Superior temporal gyrus (tissue), 1 donor: Measurements from ENCODE around the gene MZT2B.
"Not testable (repeated sequence)": the region's sequence is repeated elsewhere in the genome, so short reads cannot be mapped to it uniquely, and the experiment has no call there.

Experiments
- DNase-seq: peaks from one replicate; pipeline ENCODE4 v3.0.0-alpha.2; 2016; ENCODE audit errors: extremely low spot score

Gene MZT2B

GRCh38 chr2:130181880-130182682, at the start of gene MZT2B:
Gene MZT2B, plus strand, starts transcription at chr2:130182262. Its CDS starts 21 bp downstream, at chr2:130182283.
- DNase-seq, result peak; percentile 81

- DNase-seq, result no peak
Measured at GRCh38 chr2:130135692-130136541, 46.1 kb upstream of the MZT2B start.

- not testable (repeated sequence) for DNase-seq
Measured at GRCh38 chr2:130136546-130136945, 45.5 kb upstream of the MZT2B start.

GRCh38 chr2:130137118-130137517, 44.9 kb upstream of the MZT2B start:
- not testable (repeated sequence) for DNase-seq

GRCh38 chr2:130138326-130138725, 43.7 kb upstream of the MZT2B start:
- DNase-seq, result not testable (repeated sequence)

DNA sequence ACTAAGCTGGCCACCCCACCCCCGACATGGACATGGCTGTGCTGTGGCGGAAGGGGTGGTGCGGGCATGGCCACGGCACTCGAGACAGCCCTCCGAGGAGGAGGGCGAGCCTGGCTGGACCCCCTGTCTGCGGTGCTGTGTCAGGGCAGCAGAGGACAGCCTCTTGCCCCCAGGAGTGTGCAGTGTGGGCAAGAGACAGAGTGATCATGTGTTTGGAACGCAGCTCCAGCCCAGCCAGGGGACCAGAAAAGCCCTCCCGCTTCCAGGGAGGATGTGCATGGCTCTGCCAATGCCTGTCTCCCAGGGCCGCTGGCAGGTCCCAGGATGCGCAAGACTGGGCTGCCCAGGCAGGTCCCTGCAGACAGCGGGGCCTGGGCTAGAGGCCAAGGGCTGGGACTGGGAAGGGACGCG, 43.2 kb upstream of the MZT2B start:
- DNase-seq, result not testable (repeated sequence)

- not testable (repeated sequence) for DNase-seq
Measured at GRCh38 chr2:130139331-130140280, 42.5 kb upstream of the MZT2B start.

GRCh38 chr2:130140516-130140915, 41.5 kb upstream of the MZT2B start:
- not testable (repeated sequence) for DNase-seq

DNA sequence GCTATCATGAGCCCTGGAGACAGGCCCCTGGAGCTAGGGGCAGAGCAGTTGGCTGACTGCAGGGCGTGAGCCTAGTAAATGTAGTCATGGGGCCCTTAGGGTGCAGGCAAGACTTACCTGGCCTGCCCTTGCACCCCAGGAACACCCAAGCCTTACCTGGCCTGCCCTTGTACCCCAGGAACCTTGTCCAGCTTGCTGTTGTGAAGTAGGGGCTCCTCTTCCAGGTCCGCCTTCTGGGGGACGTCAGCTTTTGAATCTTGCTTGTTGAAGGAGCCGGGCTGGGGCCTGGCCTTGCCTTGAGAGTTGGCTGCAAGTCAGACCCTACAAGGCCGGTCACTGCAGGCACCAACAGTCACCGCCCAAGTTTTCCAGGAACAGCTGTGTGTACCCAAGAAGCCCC, 41.1 kb upstream of the MZT2B start:
- DNase-seq, result not testable (repeated sequence)

DNA sequence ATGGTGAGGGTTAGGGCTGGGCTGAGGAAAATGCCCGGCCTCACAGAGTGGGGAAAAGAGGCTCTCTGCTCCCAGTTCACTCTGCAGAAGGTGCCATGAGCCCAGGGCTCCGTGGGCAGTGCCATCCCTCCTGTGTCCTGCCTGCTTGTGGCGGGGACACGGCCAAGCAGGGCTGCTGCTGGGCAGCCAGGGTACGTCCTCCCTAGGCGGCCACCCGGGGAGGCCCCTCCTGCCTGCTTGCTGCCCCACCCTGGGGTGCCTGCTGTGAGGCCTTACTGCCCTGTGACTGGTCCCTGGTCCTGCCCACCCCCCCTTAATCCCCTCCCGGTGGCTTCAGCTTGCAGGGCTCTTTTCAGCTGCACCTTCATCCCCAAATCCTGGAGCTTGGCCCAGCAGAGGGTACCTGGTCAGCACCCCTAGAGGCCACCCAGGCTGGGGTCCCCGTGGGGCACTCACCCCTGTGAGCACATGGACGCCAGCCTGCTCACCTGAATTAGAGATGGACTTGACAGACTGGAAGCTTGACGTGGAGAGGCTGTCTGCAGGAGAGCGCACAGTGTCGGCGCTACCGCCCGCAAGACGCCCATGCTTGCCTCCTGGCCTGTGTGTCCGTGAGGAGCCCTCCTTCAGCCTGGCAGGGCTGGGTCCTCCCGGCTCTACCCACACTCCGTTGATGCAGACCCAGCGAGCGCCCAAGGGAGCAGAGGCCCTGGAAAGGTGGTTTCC, 40.3 kb upstream of the MZT2B start:
- DNase-seq, result not testable (repeated sequence)

- DNase-seq, result not testable (repeated sequence)
Measured at GRCh38 chr2:130142396-130143265, 39.4 kb upstream of the MZT2B start.

DNA sequence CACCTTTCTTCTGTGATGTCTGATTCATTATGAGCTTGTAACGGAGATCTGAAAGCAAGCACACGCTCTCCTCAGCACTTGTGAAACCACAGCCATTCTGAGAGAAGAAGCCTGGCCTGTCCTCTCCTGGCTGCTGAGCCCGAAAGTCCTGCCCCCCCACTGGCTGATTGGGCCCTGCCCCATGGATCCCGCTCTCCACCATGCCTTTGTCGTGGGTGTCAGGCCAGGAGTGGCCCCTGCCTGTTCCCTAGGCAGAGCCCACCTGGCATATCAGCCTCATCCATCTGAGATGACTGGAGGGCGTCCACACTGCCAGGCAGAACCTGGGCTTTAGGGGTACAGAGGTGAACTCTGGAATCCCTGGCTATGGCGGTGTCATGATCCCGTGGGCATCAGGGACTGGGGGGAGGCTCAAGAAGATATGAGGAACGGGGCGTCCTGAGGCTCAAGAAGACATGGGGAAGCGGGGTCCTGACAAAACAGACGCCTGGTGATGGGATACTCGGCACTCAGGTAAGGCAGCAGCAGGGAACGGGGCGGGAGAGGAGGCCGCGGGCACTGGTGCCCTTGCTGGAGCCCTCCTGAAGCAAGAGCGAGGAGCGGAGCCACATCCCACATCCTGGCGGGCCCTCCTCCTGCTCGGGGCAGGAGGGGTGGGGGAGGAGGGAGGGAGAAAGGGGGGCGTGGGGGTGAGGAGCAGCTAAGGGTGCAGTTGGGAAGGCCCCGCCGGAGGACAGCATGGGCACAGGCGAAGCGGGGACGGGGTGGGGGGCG, 38.6 kb upstream of the MZT2B start:
- not testable (repeated sequence) for DNase-seq

GRCh38 chr2:130145006-130145414, 37.1 kb upstream of the MZT2B start, which contains the start of gene CCDC74B:
Gene CCDC74B, minus strand, starts transcription at chr2:130145112. Its CDS starts 116 bp downstream, at chr2:130144996.
- DNase-seq, result peak; percentile 20

GRCh38 chr2:130148515-130148914, 33.5 kb upstream of the MZT2B start:
- not testable (repeated sequence) for DNase-seq

DNA sequence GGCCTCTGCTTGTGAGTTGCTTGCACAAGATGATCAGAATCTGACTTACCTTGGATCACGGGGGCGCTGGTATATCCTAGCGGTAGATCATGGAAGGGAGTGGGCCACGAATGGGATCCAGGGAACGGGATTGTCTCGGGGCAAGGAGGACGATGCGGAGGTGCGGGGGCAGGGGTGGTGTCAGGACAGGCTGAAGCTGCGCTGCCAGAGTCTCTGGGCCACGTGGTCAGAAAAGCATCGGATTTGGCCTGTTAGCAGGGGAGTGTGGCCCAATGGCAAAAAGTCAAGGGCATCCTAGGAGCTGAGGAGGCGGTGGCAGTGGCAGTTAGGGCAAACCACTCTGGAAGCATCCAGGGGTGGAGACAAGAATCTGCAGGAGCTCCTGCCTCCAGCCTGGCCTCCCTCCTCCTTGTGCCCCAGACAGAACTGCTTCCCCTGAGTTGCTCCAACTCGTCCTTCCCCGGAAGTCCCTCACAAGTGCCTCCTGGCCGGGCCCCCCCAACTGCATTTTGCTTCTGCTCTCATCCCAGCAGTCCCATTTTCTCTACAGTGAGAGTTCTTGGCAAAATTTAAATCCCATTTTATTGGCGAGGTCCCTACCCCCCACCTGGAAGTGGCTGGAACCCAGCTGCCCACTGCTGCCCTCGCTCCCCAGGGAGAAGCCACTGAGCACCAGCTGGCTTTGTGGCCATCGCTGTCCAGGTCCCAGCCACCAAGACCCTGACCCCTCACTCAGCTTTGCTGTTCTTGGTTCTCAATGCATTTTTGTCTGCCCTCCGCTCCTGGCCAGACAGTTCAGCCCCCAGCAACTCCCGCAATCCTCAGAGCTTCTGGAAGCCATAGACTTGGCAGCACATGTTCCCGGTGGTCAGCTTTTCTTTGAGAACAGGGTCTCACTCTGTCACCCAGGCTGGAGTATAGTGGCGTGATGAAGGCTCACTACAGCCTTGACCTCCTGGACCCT, 31.6 kb upstream of the MZT2B start:
- no peak for DNase-seq

- DNase-seq, result not testable (repeated sequence)
Measured at GRCh38 chr2:130151145-130151512, 30.9 kb upstream of the MZT2B start.

DNA sequence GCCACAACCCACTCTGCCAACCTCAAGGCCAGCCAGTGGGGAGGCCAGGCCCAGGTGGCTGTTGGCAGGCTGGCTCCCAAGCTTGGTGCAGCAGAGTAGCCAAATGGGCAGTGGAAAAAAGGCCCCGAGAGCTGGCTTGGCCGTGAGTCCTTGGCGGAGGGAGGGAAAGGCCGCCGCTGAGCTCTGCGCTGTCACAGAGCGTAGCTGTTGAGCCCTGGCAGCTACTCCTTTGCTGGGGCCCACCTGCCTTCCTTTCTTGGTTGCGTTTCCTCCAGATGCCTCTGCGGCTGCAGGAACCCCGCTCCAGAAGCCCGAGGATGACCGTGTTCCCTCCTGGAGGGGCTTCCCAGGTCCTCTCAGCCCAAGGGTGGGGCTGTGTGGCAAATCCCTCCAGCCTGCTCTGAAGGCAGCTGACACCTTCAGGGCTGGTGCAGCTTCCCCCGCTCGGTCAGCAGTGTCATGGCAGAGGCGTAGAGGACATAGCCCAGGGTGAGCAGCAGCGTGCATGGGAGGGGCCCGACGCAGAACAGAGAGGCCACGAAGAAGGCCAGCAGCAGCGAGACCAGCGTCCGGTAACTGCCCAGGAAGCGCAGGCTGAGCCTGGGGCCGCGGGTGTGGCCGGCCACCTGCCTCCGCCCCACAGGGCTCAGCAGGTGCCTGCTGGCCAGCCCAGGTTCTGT, 29.8 kb upstream of the MZT2B start:
- DNase-seq, result not testable (repeated sequence)
